Activated CD8-positive, alpha-beta T cell treated with anti-CD3 and anti-CD28 coated beads, Interleukin-2, amount 10 ng/mL, durations not matched to agents 7 days and 5 days (primary cell): ENCODE measurements around the gene FIZ1. TPM values are rescaled to one million over a fixed set of nuclear protein-coding genes. Genes with fewer than 3 reads are reported as not detected.

Experiments used
- ATAC-seq: fragments of 150-1000 bp; cut with Tn5 transposase; one replicate; pipeline ENCODE4 v1.10.0; 2021; ENCODE audit warnings: moderate library complexity
- CTCF ChIA-PET: fragments of 350-600 bp; sonication (Branson Sonifier 250); formaldehyde crosslinking; loops from one replicate; lab custom pipeline; 2021; ENCODE audit warnings: antibody characterized with exemption; lab: Charles Lee
- POLR2A ChIA-PET: fragments of 350-600 bp; sonication (Branson Sonifier 250); formaldehyde crosslinking; loops from one replicate; lab custom pipeline; 2021; ENCODE audit warnings: antibody characterized with exemption; lab: Charles Lee
- DNase-seq: peaks from one replicate; pipeline ENCODE4 v3.0.0-alpha.2; 2020
- H3K27ac Mint-ChIP-seq: one replicate; pipeline ENCODE4 v1.8.0; 2021; ENCODE audit warnings: mild to moderate bottlenecking, mixed read lengths
- H3K27me3 Mint-ChIP-seq: one replicate; pipeline ENCODE4 v1.8.0; 2021; ENCODE audit warnings: low read depth, mixed read lengths
- H3K36me3 Mint-ChIP-seq: one replicate; pipeline ENCODE4 v1.8.0; 2021; ENCODE audit warnings: low read depth, mixed read lengths
- H3K4me1 Mint-ChIP-seq: one replicate; pipeline ENCODE4 v1.8.0; 2021; ENCODE audit warnings: low read depth, mixed read lengths
- H3K4me3 Mint-ChIP-seq: one replicate; pipeline ENCODE4 v1.8.0; 2021; ENCODE audit warnings: mild to moderate bottlenecking, mixed read lengths
- H3K9me3 Mint-ChIP-seq: one replicate; pipeline ENCODE4 v1.8.0; 2022; ENCODE audit warnings: mixed read lengths; ENCODE audit not compliant: insufficient read depth
- total RNA-seq, 2 experiments: library from RNA; stranded (reverse); gene quantifications; one replicate each; pipeline ENCODE4 v1.2.3, GENCODE V29; 2021

The FIZ1 gene, protein sequence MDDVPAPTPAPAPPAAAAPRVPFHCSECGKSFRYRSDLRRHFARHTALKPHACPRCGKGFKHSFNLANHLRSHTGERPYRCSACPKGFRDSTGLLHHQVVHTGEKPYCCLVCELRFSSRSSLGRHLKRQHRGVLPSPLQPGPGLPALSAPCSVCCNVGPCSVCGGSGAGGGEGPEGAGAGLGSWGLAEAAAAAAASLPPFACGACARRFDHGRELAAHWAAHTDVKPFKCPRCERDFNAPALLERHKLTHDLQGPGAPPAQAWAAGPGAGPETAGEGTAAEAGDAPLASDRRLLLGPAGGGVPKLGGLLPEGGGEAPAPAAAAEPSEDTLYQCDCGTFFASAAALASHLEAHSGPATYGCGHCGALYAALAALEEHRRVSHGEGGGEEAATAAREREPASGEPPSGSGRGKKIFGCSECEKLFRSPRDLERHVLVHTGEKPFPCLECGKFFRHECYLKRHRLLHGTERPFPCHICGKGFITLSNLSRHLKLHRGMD
- total RNA-seq: 10 to 100 TPM; 13.6 to 13.7 TPM

GRCh38 chr19:55599468-55599841, at the start of gene FIZ1:
Gene FIZ1 (minus strand): TSS chr19:55599517. CDS start chr19:55597865, 1,652 bp downstream.
- Mint-ChIP-seq H3K27ac (peak within 1 kb of the TSS; percentile 100), H3K27me3 (no peaks in the 10 kb centered on the region), H3K4me1 (peaks cover 35% of the 10 kb centered on the region), H3K4me3 (peak within 1 kb of the TSS; percentile 97), H3K36me3 (peaks cover 47% of the 10 kb centered on the region), H3K9me3 (no peaks in the 10 kb centered on the region)
- ATAC-seq (peak; percentile 80), DNase-seq (peak; percentile 98)
- ChIA-PET CTCF (interaction anchor here (0.9 to 1.8 kb wide), 9 partner anchors 25 to 259 kb away, joined by 3 to 12 read pairs (median 4); partner anchors contain the start of genes U2AF2 and ZNF784), POLR2A (interaction anchor here (0.7 to 2.4 kb wide), 12 partner anchors 12 to 192 kb away, joined by 3 to 10 read pairs (median 3); partner anchors contain the start of genes U2AF2, UBE2S, ZNF579 and ZNF784)

DNA sequence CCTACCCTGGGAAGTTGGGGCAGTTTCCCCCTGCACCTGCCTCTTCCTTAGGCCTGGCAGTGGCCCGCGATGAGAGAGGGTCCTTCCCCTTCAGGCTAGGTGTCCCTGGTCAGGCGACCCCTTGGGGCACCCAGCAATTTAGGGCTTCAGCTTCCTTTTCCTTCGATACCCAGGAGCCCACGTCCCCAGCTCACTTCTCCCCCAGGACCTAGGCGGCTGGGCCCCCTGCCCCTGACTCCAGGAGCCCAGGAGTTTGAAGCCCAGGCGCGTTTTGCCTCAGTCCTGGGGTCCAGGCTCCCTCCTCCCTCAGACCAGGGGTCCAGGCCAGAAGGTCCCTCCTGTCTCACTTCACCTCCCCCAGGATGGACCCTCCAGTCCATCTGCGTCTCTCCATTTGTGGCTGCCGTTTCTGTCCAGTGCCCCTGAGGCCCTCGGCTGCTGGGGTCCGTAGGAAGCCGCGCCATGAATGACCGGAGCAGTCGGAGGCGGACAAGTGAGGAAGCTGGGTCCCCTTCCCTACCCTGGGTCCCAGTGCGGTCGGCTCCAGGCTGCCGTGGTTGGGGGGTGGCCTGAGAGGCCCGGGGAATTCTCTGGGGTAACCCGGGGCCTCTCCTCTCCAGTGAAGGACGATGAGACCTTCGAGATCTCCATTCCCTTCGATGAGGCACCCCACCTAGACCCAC, 49.4 kb upstream of the FIZ1 start:
- Mint-ChIP-seq H3K4me3 (peak overlapping the region; percentile 75), H3K4me1 (peaks cover 40% of the 10 kb centered on the region), H3K27ac (peak overlapping the region; percentile 68), H3K9me3 (no peaks in the 10 kb centered on the region), H3K36me3 (peaks cover 22% of the 10 kb centered on the region), H3K27me3 (no peaks in the 10 kb centered on the region)
- ATAC-seq: no peak
- POLR2A ChIA-PET: interaction anchor here (0.8 to 2.0 kb wide), 3 partner anchors 11 to 13 kb away, joined by 3 to 8 read pairs (median 3); no protein-coding TSS in a partner anchor
- CTCF ChIA-PET: interaction anchor here (1.4 to 4.7 kb wide), 3 partner anchors 9 to 16 kb away, joined by 3 to 39 read pairs (median 4); no protein-coding TSS in a partner anchor
- DNase-seq: no peak

DNA sequence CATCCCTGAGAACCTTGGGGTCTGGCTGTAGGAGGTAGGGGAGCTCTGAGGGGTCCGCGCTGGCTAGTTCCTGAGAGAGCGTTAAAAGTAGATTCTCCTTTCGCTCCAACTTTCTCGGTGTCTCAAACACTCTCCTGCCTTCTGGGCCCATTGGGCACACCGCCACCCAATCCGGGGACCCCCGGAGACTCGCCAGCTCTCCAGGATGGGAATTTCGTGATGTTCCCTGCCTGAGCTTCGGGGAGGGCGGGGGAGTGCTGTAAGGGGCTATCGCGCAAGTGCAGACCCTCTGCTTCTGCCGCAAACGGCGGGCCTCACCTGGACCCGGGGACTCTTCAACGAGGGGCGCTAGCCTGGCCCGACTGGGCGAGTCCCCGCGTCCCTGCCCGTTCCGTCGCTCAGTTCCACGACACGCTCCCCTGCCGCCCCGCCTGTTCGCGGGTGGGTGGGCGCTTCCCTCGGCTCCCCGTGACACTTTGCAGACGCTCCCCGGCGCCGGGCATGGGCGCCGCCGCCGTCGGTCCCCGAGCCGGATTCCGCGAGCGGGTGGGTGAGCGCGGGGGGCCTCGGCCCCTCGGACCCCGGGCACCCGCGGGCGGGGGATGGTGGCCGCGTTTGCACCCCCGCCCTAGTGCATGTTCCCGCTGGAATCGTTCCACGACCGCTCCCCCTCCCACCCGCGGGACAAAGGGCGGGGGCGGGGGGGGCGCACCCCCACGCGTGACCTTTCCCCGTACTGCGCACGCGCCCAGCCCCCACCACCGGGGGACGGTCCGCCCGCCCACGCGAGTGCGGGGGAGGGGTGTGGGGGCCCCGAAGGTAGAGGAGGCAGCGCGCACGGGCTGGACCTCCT, 48.6 kb upstream of the FIZ1 start, which contains the start of gene CCDC106:
Gene CCDC106 (plus strand): TSS at position 481 of the 853 bp plus-strand sequence. CDS start 835 bp downstream, outside the sequence.
- H3K36me3 Mint-ChIP-seq: peaks cover 25% of the 10 kb centered on the region
- peak within 1 kb of the TSS; percentile 78 for H3K4me3 Mint-ChIP-seq
- CTCF ChIA-PET: interaction anchor here (1.2 to 4.7 kb wide), 7 partner anchors 8 to 144 kb away, joined by 3 to 39 read pairs (median 4); no protein-coding TSS in a partner anchor
- ATAC-seq: peak; percentile 21
- H3K9me3 Mint-ChIP-seq: no peaks in the 10 kb centered on the region
- DNase-seq: peak; percentile 47
- peaks cover 45% of the 10 kb centered on the region for H3K4me1 Mint-ChIP-seq
- H3K27ac Mint-ChIP-seq: peak within 1 kb of the TSS; percentile 80
- POLR2A ChIA-PET: interaction anchor here (0.7 to 2.0 kb wide), 4 partner anchors 9 to 48 kb away, joined by 3 to 8 read pairs (median 4); partner anchors contain the start of gene FIZ1
- H3K27me3 Mint-ChIP-seq: no peaks in the 10 kb centered on the region

DNA sequence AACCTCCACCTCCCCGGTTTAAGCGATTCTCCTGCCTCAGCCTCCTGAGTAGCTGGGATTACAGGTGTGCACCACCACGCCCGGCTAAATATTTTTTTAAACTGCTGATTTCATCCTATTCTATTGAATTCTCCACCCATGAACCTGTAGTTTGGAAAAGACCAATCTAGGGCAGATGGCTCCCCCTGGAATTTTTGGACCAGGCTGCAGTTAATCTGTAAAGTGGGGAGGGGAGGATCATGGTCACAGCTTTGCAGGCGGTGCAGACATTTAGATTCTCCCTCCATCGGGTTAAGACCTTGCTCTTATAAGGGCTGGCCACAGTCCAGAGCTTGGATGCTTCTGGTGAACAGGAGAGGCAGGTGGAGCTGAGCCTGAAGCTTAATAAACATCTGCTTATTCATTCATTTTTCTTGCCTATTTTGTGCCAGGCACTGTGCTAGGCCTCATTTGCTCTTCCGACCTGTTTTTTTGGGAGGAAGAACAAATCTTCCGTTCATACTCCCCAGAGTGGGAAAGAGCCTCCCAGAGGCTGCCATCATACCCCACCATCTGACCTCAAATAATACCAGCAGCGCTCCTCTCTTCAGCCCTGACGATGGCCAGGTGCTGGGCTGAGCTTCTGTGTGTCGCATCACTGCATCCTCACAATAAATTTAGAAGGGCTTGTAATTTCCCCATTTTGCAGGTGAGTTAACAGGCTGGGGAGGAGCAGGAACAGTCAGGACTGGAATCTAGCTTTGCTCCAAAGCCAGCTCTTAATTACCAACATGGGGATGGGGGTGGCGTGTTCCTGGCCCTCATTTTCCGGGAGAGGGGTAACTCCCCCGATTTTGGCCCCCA, 47.8 kb upstream of the FIZ1 start:
- CTCF ChIA-PET: interaction anchor here (0.9 to 4.7 kb wide), 6 partner anchors 9 to 180 kb away, joined by 3 to 39 read pairs (median 4); no protein-coding TSS in a partner anchor

DNA sequence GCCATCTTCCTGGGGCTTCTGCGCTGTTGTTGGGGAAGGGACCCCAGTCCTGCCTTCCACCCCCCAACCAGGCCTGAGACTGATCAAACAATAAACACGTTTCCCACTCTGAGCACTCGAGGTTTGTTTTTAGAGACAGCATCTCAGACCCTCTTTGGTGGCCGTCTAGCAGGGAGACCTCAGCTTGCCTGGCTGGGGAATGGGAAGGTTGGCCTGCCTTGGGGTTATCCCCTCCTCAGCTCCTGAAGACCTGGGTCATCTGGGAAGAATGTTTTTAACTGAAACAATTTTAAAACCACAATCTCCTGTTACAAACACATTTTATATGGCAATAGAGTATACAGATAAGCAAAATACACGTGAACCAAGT, 46.2 kb upstream of the FIZ1 start:
- no peak for DNase-seq
- Mint-ChIP-seq H3K4me1 (peaks cover 53% of the 10 kb centered on the region), H3K4me3 (peak overlapping the region; percentile 57), H3K9me3 (no peaks in the 10 kb centered on the region), H3K36me3 (peaks cover 25% of the 10 kb centered on the region), H3K27ac (peak overlapping the region; percentile 52), H3K27me3 (no peaks in the 10 kb centered on the region)
- CTCF ChIA-PET: interaction anchor here (1.1 kb wide), 1 partner anchor 9 kb away, joined by 6 read pairs; no protein-coding TSS in a partner anchor
- no peak for ATAC-seq
- POLR2A ChIA-PET: interaction anchor here (1.5 to 2.4 kb wide), 2 partner anchors 9 to 13 kb away, joined by 4 to 6 read pairs; no protein-coding TSS in a partner anchor

More for the DNA sequence above, 47.8 kb upstream of the FIZ1 start:
- ATAC-seq (no peak), DNase-seq (no peak)
- Mint-ChIP-seq H3K9me3 (no peaks in the 10 kb centered on the region), H3K27me3 (no peaks in the 10 kb centered on the region), H3K4me1 (peaks cover 48% of the 10 kb centered on the region), H3K4me3 (peak overlapping the region; percentile 78), H3K36me3 (peaks cover 25% of the 10 kb centered on the region), H3K27ac (peak overlapping the region; percentile 80)
- POLR2A ChIA-PET: interaction anchor here (0.7 to 2.0 kb wide), 4 partner anchors 8 to 47 kb away, joined by 3 to 8 read pairs (median 4); partner anchors contain the start of gene FIZ1

- POLR2A ChIA-PET: interaction anchor here (1.5 to 2.4 kb wide), 2 partner anchors 9 to 12 kb away, joined by 4 to 6 read pairs; no protein-coding TSS in a partner anchor
- ATAC-seq (no peak), DNase-seq (no peak)
- CTCF ChIA-PET: interaction anchor here (1.1 to 1.3 kb wide), 2 partner anchors 9 to 10 kb away, joined by 4 to 6 read pairs; partner anchors contain the start of gene U2AF2
- H3K36me3 Mint-ChIP-seq: peaks cover 25% of the 10 kb centered on the region
- no peaks in the 10 kb centered on the region for H3K27me3 Mint-ChIP-seq
- H3K27ac Mint-ChIP-seq: peak overlapping the region; percentile 95
- H3K4me3 Mint-ChIP-seq: peak overlapping the region; percentile 86
- H3K9me3 Mint-ChIP-seq: no peaks in the 10 kb centered on the region
- peaks cover 54% of the 10 kb centered on the region for H3K4me1 Mint-ChIP-seq
Measured at GRCh38 chr19:55644842-55645511, 45.7 kb upstream of the FIZ1 start.

DNA sequence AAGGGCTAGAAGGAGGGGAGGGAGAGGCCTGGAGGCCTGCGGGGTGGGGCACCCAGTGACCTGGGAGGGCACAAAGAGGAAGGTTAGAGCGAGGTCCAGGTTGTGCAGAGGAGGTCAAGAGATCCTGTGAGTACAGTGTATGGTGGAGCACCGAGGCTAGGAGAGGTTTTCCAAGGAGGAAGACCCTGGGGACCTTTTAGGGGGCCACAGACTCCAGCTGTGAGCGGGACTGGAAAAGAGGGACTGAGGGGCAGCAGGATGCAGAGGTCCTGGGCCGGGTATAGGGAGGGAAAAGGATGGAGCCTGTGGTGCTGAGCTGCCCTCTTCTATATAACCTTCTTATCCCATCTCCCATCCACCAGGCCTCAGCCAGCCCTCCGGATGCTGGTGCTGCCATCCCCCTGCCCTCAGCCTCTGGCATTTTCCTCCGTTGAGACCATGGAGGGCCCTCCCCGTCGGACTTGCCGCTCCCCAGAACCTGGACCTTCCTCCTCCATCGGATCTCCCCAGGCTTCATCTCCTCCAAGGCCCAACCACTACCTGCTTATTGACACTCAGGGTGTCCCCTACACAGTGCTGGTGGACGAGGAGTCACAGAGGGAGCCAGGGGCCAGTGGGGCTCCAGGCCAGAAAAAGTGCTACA, 45.0 kb upstream of the FIZ1 start:
- peaks cover 25% of the 10 kb centered on the region for H3K36me3 Mint-ChIP-seq
- H3K4me1 Mint-ChIP-seq: peaks cover 54% of the 10 kb centered on the region
- no peaks in the 10 kb centered on the region for H3K9me3 Mint-ChIP-seq
- ATAC-seq (no peak), DNase-seq (no peak)
- CTCF ChIA-PET: interaction anchor here (1.3 kb wide), 1 partner anchor 10 kb away, joined by 4 read pairs; the partner anchor contains the start of gene U2AF2
- no peaks in the 10 kb centered on the region for H3K27me3 Mint-ChIP-seq
- H3K4me3 Mint-ChIP-seq: peak overlapping the region; percentile 86
- H3K27ac Mint-ChIP-seq: peak overlapping the region; percentile 95
- POLR2A ChIA-PET: interaction anchor here (2.4 kb wide), 1 partner anchor 10 kb away, joined by 6 read pairs; no protein-coding TSS in a partner anchor

- CTCF ChIA-PET: interaction anchor here (1.3 to 1.9 kb wide), 2 partner anchors 10 to 11 kb away, joined by 4 to 9 read pairs; partner anchors contain the start of gene U2AF2
- POLR2A ChIA-PET: interaction anchor here (2.4 kb wide), 1 partner anchor 11 kb away, joined by 6 read pairs; no protein-coding TSS in a partner anchor
- Mint-ChIP-seq H3K27ac (peak overlapping the region; percentile 95), H3K36me3 (peaks cover 29% of the 10 kb centered on the region), H3K4me1 (peaks cover 59% of the 10 kb centered on the region), H3K4me3 (peak overlapping the region; percentile 86), H3K27me3 (no peaks in the 10 kb centered on the region), H3K9me3 (no peaks in the 10 kb centered on the region)
- DNase-seq (no peak), ATAC-seq (no peak)
Measured at GRCh38 chr19:55643887-55644176, 44.5 kb upstream of the FIZ1 start.
